GF-D8 (cell line): ENCODE data around the gene SLC7A14.

Source experiments
- DNase-seq: peaks from one replicate; lab custom pipeline; 2025; lab: John Stamatoyannopoulos, UW

SLC7A14 gene

DNA sequence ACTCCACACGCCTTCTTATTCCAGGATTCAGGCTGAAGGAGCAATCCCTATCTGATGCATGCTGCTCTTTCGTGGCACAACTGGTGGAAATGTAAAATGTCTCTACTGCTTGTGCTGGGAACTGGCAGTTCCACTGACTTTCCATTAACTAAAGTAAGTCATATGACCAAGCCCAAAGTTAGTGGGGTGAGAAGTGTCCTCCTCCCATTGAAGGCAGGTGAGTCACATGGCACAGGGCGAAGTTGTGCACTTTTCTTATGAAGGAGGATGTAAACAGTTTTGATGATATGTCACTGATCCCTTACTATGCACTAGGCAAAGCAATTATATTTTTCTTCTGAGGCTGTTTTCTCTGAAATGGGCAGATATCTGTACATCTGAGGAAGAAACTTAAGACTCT is 51.6 kb downstream of the SLC7A14 start:
- DNase-seq: no peak

DNA sequence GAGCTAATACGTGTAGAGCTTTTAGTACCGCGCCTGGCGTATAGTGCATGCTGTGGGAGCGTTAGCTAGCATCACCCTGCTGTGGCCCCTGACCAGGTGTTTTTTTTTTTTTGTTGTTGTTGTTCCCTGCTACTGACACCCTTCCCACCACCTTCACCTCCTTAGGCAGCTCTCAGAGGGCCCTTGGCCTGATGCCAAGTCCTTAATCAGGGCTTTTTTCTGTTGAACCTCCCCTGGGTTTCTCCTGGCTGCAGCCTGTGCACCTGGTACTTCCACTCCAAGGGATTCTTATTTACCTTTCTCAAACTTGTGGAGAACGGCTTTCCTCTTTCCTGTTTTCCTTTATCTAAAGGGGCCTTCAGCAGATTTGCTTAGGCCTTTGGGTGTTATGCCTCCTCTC is 53.3 kb downstream of the SLC7A14 start:
- DNase-seq: no peak

DNA sequence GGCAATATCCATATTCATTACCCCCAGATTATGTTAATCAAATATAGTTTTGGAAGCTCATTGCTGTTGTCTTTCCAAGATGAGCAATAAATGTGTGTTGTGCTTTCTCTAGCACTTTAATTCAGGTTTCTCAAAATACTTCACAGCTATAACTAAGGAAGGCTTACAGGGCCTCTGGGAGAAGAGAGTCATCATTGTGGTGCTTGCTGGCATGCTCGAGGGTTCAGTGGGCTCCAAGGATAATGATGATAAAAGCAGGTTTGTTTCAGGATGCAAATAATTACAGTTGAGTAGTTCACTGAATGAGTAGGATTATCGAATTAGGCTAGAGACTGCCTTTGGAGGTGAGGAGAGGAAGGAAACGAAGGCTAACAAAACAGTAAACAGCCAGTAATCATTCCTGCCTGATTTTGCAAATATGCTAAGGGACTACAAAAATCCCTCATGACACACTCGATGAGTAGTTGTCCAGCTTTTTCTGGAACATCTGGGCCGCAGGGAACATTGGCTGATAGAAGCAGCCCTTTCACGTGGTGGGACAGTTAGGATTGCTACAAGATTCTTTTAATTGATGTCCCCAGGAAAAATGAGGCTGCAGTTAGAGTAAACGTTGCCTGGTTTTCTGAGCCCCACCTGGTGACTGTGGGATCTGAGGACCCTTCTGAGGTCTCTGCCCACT is 54.1 kb downstream of the SLC7A14 start:
- no peak for DNase-seq

DNA sequence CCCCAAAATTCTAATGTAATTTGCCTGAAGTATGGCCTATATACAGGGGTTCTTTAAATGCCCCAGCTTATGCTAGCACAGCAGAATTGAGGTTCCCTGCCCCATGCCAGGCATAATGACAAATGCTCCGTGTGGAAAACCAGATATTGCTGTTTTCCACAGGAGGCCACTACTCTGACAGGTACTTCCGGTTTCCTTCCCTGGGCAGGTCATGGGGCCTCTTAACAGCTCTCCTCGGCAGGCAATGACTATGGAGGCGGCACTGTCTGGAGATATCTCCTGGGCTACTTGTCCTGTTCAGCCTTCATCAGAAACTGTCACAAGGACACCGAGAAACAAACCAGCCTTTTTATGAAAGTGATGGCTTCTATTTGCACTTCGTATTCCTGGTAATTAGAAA is 54.8 kb downstream of the SLC7A14 start:
- no peak for DNase-seq

DNA sequence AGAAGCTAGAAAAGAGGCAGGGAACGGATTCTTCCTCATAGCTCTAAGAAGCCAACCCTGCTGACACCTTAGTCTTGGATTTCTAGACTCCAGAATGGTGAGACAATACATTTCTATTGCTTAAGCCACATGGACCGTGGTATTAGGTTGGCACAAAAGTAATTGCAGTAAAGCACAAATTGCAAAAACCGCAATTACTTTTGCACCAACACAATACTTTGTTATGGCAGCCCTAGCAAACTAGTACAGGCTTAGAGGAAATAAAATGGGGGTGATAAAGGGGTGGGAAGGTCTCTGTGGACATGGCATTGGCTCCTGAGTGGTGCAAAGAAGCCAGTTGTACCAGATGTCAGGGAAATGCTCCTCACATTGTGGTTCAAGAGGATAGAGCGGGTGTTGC is 56.0 kb downstream of the SLC7A14 start:
- no peak for DNase-seq

DNA sequence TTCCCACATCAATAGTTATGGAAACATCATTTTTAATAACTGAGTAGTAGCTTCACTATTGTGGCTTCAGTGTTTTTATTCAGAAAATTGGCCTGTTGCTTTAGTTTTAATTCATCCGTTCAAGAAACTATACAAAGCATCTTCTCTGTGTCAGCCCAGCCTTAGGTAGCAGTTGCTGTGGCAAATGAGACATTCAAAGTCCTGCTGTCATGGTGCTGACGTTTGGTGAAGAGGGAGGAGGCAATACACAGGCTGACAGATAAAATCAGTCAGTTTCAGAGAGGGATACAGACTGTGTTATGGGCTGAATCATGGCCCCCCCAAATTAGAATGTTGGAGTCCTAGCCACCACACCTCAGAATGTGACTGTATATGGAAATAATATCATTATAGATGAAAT is 56.5 kb downstream of the SLC7A14 start:
- no peak for DNase-seq

DNA sequence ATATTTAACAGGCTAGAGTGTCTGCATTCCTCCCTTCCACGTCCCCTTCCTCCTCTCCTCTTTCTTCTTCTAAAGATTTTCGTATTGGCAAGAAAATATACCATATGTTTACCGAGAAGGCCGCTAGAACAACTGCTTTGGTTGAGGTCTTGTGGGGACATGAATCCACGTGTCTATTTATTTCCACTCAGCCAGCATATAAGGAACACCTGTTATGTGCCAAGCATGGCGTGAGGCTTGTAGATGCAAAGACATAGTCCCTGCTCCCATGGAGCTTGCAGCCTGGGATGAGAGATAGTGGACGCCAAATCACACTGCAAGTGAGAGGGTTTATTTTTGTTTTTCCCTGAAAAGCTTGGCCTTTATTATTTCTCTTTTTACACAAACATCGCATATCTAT is 57.1 kb downstream of the SLC7A14 start:
- no peak for DNase-seq

DNA sequence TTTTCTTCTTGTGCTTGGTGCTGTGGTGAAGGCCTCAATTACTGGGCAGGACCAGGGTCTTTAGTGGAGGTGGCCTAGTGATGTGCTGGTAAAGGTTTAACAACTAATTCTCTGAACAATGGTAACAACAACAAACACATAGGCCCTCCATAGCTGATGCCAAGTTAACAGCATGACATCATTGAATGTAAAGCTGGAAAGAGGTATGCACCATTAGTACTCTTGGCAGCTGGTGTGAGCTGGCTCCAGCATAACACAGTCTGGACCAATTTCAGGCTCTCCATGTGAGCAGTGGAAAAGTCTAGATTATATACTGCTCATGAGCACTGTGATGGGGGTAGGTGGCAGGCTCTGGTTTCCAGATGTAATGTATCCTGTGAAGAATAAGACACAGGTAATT is 61.8 kb downstream of the SLC7A14 start:
- DNase-seq: no peak

DNA sequence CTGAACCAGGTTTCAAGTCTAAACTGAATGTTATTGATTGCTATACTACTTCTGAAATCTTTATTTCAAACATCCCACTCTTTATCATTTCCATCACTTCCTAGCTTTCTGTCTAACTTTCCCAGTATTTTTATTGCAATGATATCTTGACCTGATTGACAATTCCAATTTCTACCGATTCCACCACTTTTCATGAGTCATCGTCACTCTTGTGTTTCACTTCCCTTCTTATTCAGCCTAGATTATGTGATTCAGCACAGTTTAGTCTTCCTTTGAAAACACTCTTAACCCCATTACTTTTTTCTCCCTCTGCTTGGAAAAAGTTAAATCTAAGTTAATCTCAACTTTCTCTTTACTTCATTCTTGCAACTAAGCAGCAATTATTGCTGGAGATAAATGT is 62.6 kb downstream of the SLC7A14 start:
- DNase-seq: no peak

DNA sequence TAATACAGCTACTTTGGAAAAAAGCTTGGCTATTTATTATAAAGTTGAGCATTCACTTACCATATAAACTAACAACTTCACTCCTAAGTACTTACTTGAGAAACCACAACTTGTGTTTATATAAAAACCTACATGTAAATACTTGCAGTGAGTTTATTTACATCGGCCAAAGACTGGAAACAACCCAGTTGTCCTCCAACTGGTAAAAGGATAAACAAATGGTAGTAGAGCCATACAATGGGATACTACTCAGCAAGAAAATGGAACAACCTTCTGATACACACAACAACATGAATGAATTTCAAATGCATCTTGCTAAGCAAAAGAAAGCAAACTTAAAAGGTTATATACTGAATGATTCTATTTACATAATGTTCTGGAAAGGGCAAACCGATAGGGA is 63.7 kb downstream of the SLC7A14 start:
- DNase-seq: no peak

DNA sequence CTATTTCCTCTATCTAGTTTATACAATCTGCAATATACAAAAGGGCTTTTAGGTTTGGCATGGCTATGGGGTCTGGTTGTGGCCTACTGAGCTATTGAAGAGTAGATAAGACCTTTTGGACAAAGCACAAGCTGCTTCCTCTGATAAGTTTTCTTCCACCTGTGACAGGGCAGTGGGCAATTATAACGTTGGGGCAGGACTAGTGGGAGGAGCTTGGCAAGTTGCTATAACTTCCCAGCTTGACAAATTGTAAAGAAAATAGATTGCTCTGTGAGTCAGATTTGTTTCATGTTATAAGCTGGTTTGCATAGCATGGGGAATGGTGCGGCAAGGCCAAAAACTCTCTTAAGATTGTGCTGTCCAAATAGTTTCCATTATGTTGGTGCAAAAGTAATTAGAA is 64.9 kb downstream of the SLC7A14 start:
- no peak for DNase-seq

DNA sequence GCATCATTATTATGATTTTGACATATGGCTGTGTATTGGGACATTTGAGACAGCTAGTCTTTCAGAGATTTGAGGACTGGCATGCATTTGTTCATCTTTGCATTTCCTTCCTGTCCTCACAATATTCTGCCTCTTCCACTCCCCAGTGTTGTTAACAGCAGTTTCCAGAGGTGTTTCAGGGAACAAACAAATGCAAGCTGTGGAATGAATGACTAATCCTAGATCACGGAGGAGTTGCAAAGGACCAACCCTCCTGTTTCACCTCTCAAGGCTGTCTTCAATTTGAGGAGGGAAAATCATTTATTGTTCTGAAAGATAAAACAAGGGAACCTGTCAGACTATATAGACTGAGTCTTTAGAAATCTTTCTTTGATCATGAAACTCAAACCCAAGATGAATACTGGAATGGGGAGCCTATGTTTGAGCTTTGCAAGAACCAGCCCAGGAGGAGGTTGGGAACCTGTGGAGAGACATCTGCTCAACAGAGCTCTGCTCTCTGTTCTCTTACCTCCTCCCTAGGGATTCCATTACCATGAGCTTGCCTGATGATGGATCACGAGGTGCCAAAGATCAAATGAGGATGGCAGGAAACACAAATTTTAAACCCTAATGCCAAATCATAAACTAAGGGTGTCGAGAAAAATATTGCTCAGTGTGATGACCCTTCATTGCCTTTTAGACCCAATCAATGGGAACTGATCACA is 68.5 kb downstream of the SLC7A14 start:
- no peak for DNase-seq

DNA sequence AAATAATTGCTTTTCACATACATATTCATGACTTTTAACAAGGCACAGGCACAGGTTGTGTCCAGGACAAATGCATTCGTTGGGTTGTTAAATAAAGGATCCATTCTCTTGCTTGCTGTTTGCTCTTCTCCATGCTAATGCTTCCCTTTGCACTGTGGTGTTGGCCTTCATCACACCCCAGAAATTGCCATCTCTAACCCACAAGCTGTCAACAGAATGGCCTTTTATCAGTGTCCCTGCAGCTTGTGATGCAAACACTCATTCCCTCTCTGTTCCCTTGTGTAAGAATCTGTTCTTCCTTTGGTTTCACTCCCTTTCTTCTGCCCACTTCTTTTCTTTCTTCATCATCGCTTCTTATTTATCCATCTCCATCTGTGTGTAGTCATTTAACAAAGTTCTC is 72.2 kb downstream of the SLC7A14 start:
- DNase-seq: no peak

DNA sequence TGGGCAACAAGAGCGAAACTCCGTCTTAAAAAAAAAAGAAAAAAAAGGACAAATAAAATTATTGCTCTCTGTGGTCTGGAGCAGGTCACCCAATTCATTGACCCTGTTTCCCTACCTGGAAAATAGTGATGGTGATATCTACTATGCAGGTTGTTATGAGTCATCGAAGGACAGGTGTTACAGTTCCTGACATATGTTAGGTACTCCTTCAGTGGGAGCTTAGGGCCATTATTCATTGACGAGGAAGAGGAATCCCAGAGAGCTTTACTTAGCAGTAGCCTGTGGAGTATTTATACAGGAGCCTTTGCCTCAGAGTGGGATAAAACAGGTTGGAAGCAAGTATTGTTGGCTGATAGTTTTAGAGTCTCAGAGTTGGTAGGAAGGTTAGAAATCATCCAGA is 74.5 kb downstream of the SLC7A14 start:
- no peak for DNase-seq

DNA sequence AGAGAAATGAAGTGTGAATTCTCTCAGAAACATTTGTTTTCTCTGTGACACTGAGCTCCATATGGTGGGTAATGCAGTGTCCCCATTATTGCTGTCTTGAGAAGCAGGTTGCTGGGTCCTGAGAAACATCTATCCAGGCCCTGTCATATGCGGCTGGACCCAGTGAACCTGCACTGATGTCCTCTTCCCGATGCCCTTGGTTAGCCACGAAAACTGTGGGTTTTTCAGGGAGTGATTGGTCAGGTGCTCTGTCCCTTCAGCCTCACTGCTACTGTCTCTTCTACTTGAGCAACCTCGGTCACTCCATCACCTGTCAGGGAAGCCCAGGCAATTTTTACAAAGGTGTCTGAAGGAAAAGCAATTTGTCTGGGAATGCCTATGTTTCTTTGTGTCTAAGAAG is 77.0 kb downstream of the SLC7A14 start:
- DNase-seq: no peak

DNA sequence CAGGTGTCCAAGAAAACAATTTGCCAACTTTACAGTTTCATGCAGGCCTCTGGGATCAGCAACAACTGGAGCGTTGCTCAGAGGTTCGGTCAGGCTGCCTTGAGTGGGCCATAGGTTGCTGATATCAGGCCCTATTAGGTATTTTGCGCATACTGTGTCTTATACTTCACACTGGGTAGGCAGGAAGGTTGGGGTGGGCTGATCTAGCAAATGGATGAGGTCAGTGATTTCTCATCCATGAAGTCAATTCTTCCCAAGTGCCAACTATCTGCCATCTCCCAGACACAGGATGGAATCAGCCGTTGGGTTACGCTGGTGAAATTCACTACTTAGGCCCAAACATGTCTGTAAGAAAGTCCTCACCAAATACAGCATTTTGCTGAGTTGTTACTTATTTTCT is 77.6 kb downstream of the SLC7A14 start:
- no peak for DNase-seq

DNA sequence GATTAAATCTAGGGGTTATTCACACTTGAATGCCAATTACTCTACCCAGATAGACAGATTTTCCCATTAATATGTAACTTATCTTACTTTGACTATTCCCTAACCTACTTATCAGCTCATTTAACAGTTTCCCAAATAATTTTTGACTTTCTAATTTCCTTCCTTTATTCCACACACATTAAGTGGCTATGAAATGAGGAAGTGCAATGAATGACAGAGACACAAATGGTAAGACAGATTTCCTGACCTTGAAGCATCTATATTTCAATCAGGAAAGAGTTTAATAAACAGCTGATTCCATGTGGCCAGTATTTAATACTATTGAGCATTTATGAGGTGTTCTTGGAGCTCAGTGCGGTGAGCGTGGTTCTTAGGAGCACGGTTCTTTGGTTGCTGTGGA is 78.8 kb downstream of the SLC7A14 start:
- DNase-seq: no peak

DNA sequence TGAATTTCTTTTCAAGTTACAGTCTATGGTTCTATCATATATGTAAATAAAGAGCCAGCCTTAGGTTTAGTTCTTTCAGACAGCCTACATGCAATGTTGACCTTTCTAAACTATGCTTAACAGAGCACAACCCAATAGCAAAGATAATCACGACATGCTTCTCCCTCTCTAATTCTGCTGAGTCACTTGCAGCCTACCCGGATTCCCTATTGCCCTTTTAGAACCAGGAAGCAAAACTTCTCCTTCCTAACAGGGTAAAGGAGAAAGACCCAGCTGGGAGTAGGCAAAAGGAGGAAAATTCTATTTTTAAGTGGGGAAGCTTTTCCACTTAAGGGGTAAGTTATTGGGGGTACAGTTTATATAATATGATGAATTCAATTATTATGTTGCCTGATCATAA is 79.3 kb downstream of the SLC7A14 start:
- no peak for DNase-seq

DNA sequence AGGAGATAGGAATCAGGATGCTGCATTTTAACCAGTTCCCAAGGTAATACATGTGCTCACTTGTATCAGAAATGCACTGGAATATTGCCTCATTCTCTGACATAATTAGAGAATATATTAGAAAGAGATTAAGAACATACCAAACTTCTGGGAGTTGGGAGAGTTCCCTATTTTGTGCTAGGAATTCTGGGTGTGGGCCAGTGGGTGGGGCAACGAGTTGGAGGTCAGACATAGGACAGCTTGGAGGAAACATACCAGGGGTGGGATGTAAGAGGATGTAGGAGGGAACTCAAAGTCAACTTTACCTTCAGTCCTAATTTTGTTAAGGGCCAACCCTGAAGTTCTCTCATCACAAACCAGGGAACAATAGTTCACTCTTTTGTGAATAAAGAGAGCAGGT is 83.6 kb downstream of the SLC7A14 start:
- DNase-seq: no peak

DNA sequence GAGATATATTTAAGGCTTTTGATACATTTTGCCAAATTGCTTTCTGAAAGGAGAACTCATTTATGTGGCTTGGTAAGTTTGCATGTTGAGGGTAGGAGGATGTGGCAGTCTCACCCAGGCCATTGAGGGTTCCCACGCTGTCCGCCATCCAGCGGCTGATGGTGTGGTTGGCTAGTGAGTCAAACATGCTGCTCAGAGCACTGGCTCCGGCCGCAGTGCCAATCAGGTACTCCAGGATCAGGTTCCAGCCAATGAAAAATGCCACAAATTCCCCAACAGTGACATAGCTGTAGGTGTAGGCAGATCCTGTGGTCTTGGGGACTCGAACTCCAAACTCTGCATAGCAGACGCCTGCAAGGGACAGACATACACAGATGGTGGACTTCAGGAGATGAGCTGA is 84.9 kb downstream of the SLC7A14 start:
- no peak for DNase-seq

DNA sequence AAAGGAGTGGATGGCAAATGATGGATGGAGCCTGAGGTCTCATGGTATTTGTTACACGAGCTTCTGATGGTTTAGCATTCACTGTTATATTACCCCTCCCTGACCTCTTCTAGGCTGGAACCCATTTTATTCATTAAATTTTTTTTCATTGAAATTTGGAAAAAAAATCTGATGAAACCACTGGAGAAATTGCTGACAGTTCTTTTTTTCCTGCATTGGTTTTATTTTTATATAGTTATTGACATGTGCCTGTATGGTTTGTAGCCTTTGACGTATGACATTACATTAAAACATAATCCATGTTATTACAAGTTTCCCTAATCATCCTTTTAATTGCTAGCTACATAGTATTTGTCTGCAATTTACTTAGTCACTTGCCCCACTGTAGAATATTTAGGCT is 85.4 kb downstream of the SLC7A14 start:
- DNase-seq: no peak

DNA sequence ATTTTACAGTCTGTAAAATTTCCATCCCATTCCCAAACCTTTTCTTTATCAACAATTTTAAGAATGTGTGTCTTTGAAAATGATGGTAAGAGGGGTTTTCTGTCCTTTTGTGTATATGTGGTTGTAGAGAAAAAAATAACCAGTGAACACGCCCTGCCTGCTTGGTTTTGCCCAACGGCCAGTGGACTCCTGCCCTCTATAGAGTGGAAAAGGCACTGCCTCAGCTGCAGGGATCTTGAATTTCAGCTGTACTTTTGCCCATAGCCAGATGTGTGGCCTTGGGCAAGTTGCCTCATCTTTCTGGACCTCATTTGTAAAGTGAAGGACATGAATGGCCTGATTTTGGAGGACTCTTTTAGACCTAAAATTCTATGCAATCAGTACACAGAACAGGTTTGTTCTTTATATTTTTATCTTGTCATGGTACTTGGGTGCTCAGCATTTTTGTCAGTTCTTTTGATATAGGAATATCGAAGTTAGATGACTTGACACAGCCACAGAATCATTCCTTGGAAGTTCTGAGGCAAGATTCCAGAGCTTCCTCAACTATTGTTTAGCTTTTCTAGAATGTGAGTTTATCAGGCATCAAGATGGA is 86.2 kb downstream of the SLC7A14 start:
- no peak for DNase-seq

DNA sequence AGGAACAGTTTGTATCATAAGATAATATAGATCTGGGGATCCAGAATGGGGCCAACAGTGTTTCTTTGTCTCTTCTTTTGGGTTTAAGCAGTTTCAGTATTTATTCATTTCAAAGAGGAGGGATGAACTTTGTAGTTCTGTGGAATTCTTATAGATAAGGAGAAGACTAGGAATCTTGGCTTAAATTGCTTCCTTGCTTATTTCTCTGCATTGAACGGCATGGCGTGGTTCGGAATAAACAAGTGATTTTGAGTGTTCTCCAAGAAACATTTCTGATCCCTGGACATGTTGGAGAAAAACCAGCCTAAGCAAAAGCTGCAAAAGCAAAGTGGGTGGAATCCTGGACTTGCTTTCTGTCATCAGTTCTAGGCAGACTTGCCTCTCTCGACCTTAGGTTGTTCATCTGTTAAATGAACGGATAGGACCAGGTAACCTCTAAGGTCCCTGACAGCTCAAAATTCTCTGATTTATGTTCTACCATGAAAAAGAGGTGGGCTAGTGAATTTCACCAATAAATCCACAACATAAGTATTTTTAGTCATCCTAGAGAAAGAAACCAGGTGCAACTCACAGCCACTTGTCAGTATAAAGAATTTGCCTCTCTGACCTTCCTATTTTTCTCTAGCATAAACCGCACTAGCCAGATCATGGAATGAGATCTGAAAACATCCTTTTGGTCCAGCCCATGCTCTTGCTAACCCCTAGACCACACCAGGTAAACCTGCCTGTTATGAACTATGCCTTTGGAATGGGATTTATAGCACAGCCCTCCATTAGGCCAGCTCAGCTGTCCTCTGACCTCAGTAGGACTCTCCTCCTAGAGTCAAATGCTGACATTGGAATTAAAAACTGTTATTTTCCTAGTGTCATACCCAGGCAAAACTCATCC is 88.4 kb downstream of the SLC7A14 start:
- no peak for DNase-seq
